Cardiac fibroblast (primary cell): ENCODE data around the gene MUC12.

Experiments used
- DNase-seq, 2 donors: peaks; one replicate each; pipeline versions ENCODE4 v3.0.0 to v3.0.0-alpha.2; 2010; ENCODE audit warnings: low read depth in 2 of 2
- H3K4me3 ChIP-seq, 2 donors: replicated peaks in 1 of 2; 1 replicate in 1 of 2; 2 replicates in 1 of 2; pipeline ENCODE4 v1.5.1; 2011; ENCODE audit warnings: low read depth in 2 of 2, low read length in 2 of 2, mild to moderate bottlenecking in 2 of 2, moderate library complexity in 1 of 2
- CTCF ChIP-seq: IDR thresholded peaks from one replicate; pipeline ENCODE4 v1.5.1; 2011; ENCODE audit warnings: low read depth, mild to moderate bottlenecking, low read length, inconsistent platforms

The MUC12 gene

GRCh38 chr7:100943693-100944092 is 25.7 kb upstream of the MUC12 start:
- no peak for TF ChIP-seq CTCF
- no peak for DNase-seq
- no peak overlapping the region for H3K4me3 ChIP-seq

GRCh38 chr7:100944138-100944537 is 25.2 kb upstream of the MUC12 start:
- no peak for TF ChIP-seq CTCF
- no peak for DNase-seq
- H3K4me3 ChIP-seq, result no peak overlapping the region

- DNase-seq, result no peak
- H3K4me3 ChIP-seq, result no peak overlapping the region
- no peak for TF ChIP-seq CTCF
These were observed 23.3 kb upstream of the MUC12 start for GRCh38 chr7:100946111-100946510.

GRCh38 chr7:100946766-100947365 is 22.5 kb upstream of the MUC12 start:
- DNase-seq, result no peak
- H3K4me3 ChIP-seq, result no peak overlapping the region
- TF ChIP-seq CTCF, result no peak

- DNase-seq, result no peak
- no peak for TF ChIP-seq CTCF
- H3K4me3 ChIP-seq, result no peak overlapping the region
These were observed 21.6 kb upstream of the MUC12 start for GRCh38 chr7:100947792-100948191.

- no peak for TF ChIP-seq CTCF
- no peak within 1 kb of the TSS for H3K4me3 ChIP-seq
- no peak for DNase-seq
These were observed 20.0 kb upstream of the MUC12 start, which contains the start of gene MUC3A for GRCh38 chr7:100949227-100949932. TSS of gene MUC3A (plus strand) at chr7:100949534. CDS start at chr7:100949625, 91 bp downstream.
